Cardiac atrium fibroblast (primary cell): ENCODE measurements around the gene MCM5. TPM values are rescaled to one million over a fixed set of nuclear protein-coding genes. Genes with fewer than 3 reads are reported as not detected.

Experiments used
- total RNA-seq: library from RNA; depleted of rRNA; stranded (reverse); fragments of >200 nt; gene quantifications from 2 replicates; pipeline ENCODE4 v1.2.3, GENCODE V29; 2015

The MCM5 gene
- total RNA-seq = 14.1 and 21.9 TPM in 2 replicates

GRCh38 chr22:35399678-35400500, at the start of gene MCM5:
Gene MCM5, plus strand, starts transcription at chr22:35400140. Its CDS starts 299 bp downstream, at chr22:35400439.

DNA sequence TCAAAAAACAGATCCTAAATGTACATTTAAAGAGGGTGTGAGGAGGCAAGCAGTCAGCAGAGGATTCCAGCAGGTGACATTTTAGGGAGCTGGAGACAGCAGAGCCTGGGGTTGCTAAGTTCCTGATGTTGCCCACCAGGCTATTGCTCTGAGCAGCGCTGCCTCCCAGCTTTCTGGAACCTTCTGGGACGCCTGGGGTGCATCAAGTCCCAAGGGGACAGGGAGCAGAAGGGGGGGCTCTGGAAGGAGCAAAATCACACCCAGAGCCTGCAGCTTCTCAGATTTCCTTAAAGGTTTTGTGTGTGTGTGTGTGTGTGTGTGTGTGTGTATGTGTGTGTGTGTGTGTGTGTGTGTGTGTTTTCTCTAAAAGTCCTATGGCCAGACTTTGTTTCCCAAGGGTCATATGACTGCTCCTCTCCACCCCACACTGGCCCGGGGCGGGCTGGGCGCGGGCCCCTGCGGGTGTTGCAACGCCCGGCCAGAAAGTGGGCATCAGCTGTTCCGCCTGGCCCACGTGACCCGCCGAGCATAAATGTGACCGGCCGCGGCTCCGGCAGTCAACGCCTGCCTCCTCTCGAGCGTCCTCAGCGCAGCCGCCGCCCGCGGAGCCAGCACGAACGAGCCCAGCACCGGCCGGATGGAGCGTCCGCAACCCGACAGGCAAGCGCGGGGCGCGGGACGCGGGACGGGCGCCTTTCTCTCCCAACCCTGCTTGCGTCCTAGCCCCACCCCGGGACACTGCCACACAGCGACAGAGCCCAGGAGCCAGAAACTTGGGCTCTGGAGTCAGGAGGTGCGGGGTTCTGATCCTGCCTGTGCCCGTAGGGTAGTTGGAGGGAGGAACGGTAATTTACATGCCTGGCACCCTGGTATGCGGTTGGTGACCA, 19.2 kb upstream of the MCM5 start, which contains the start of gene HMOX1:
Gene HMOX1, plus strand, starts transcription at position 560 of the 887 bp plus-strand sequence. Its CDS starts 78 bp downstream, at position 638.

Other genes starting within 250 kb of the MCM5 start
- 8.7 and 14.4 TPM in 2 replicates for gene HMGXB4, start 142.6 kb upstream of the MCM5 start, total RNA-seq
- gene TOM1, start 100.2 kb upstream of the MCM5 start, total RNA-seq = 38.2 and 50.2 TPM in 2 replicates
- 70.3 and 103 TPM in 2 replicates for gene HMOX1, start 19.0 kb upstream of the MCM5 start, total RNA-seq
- not detected in 2 replicates for gene RASD2, start 140.7 kb downstream of the MCM5 start, total RNA-seq
- gene MB, start 217.2 kb downstream of the MCM5 start, total RNA-seq = not detected in 2 replicates
- gene APOL6, start 248.3 kb downstream of the MCM5 start, total RNA-seq = 13.4 and 16.4 TPM in 2 replicates